ENCODE results near the gene DNAJC5. TPM values are rescaled to one million over a fixed set of nuclear protein-coding genes. Genes with fewer than 3 reads are reported as not detected.
"Not testable (repeated sequence)": the region's sequence is repeated elsewhere in the genome, so short reads cannot be mapped to it uniquely, and the experiment has no call there.

The DNAJC5 gene
- polyA plus RNA-seq, 6 donors from 2014 or later: 0.23 to 4.2 (median 3.3) TPM

GRCh38 chr20:63864545-63864977, 30.4 kb upstream of the DNAJC5 start:
- ATAC-seq (ENCODE audit: low read depth in 2 of 2): peak; percentile 0 to 6
- Mint-ChIP-seq H3K9me3 (no peaks in the 10 kb centered on the region), H3K36me3 (no peaks in the 10 kb centered on the region), H3K4me1 (peaks cover 23 to 49% (median 39%) of the 10 kb centered on the region in 3 donors), H3K27ac (peak overlapping the region; percentile 94 to 100 (median 98)), H3K27me3 (no peaks in the 10 kb centered on the region), H3K4me3 (peak overlapping the region; percentile 86 to 99 (median 98))
- DNase-seq: no peak

GRCh38 chr20:63864978-63865640, 29.8 kb upstream of the DNAJC5 start, which contains the start of gene TPD52L2:
Gene TPD52L2, plus strand, starts transcription at chr20:63865270. Its CDS starts 96 bp downstream, at chr20:63865366.
- peak within 1 kb of the TSS; percentile 86 to 99 (median 98) for H3K4me3 Mint-ChIP-seq
- no peaks in the 10 kb centered on the region for H3K36me3 Mint-ChIP-seq
- ATAC-seq (ENCODE audit: low read depth in 2 of 2) (peak; percentile 76 to 79), DNase-seq (peak; percentile 98)
- no peaks in the 10 kb centered on the region for H3K9me3 Mint-ChIP-seq
- no peaks in the 10 kb centered on the region for H3K27me3 Mint-ChIP-seq
- peak within 1 kb of the TSS; percentile 94 to 100 (median 98) for H3K27ac Mint-ChIP-seq
- peaks cover 23 to 44% (median 39%) of the 10 kb centered on the region in 3 donors for H3K4me1 Mint-ChIP-seq

- H3K27ac Mint-ChIP-seq; H3K27me3 Mint-ChIP-seq; H3K36me3 Mint-ChIP-seq; H3K9me3 Mint-ChIP-seq; ATAC-seq (ENCODE audit: low read depth in 2 of 2); DNase-seq: not testable (repeated sequence)
- H3K4me3 Mint-ChIP-seq: peak overlapping the region; percentile 41 to 99 (median 83)
- H3K4me1 Mint-ChIP-seq: peaks cover 19 to 40% (median 31%) of the 10 kb centered on the region in 3 donors
Observed at GRCh38 chr20:63867042-63867441, 27.9 kb upstream of the DNAJC5 start.

- Mint-ChIP-seq H3K27me3 (no peaks in the 10 kb centered on the region), H3K4me3 (peak overlapping the region in 1 of 8 donors; percentile 64), H3K36me3 (peaks cover 0 to 1% of the 10 kb centered on the region in 2 donors), H3K4me1 (peaks cover 14 to 36% (median 26%) of the 10 kb centered on the region in 3 donors), H3K9me3 (no peaks in the 10 kb centered on the region), H3K27ac (peak overlapping the region in 2 of 6 donors; percentile 43 to 51)
- DNase-seq: no peak
- ATAC-seq (ENCODE audit: low read depth in 2 of 2): no peak
Observed at GRCh38 chr20:63868264-63868663, 26.7 kb upstream of the DNAJC5 start.

GRCh38 chr20:63873477-63873971, 21.4 kb upstream of the DNAJC5 start:
- H3K4me3 Mint-ChIP-seq: no peak overlapping the region
- no peak overlapping the region for H3K27ac Mint-ChIP-seq
- H3K27me3 Mint-ChIP-seq: no peaks in the 10 kb centered on the region
- no peaks in the 10 kb centered on the region for H3K9me3 Mint-ChIP-seq
- peaks cover 0 to 6% (median 3%) of the 10 kb centered on the region in 3 donors for H3K4me1 Mint-ChIP-seq
- ATAC-seq (ENCODE audit: low read depth in 2 of 2) (no peak), DNase-seq (no peak)
- H3K36me3 Mint-ChIP-seq: peaks cover 6 to 17% of the 10 kb centered on the region in 2 donors

- ATAC-seq (ENCODE audit: low read depth in 2 of 2); H3K27ac Mint-ChIP-seq; H3K9me3 Mint-ChIP-seq; H3K4me3 Mint-ChIP-seq; H3K27me3 Mint-ChIP-seq; DNase-seq; H3K4me1 Mint-ChIP-seq: not testable (repeated sequence)
- H3K36me3 Mint-ChIP-seq: peaks cover 6 to 17% of the 10 kb centered on the region in 2 donors
Observed at GRCh38 chr20:63874241-63874640, 20.7 kb upstream of the DNAJC5 start.

- H3K4me3 Mint-ChIP-seq: no peak overlapping the region
- H3K27ac Mint-ChIP-seq: no peak overlapping the region
- peaks cover 0 to 6% (median 5%) of the 10 kb centered on the region in 3 donors for H3K4me1 Mint-ChIP-seq
- ATAC-seq (ENCODE audit: low read depth in 2 of 2) (no peak), DNase-seq (no peak)
- H3K9me3 Mint-ChIP-seq: no peaks in the 10 kb centered on the region
- no peaks in the 10 kb centered on the region for H3K27me3 Mint-ChIP-seq
- H3K36me3 Mint-ChIP-seq: peaks cover 6 to 17% of the 10 kb centered on the region in 2 donors
Observed at GRCh38 chr20:63876489-63877036, 18.4 kb upstream of the DNAJC5 start.

GRCh38 chr20:63877755-63878470, 17.0 kb upstream of the DNAJC5 start:
- H3K9me3 Mint-ChIP-seq: no peaks in the 10 kb centered on the region
- peaks cover 0 to 6% (median 5%) of the 10 kb centered on the region in 3 donors for H3K4me1 Mint-ChIP-seq
- no peak overlapping the region for H3K4me3 Mint-ChIP-seq
- no peak overlapping the region for H3K27ac Mint-ChIP-seq
- ATAC-seq (ENCODE audit: low read depth in 2 of 2): no peak
- no peak for DNase-seq
- no peaks in the 10 kb centered on the region for H3K27me3 Mint-ChIP-seq
- H3K36me3 Mint-ChIP-seq: peaks cover 6 to 17% of the 10 kb centered on the region in 2 donors

- no peak for DNase-seq
- peak overlapping the region in 1 of 6 donors; percentile 88 for H3K27ac Mint-ChIP-seq
- peaks cover 6 to 11% of the 10 kb centered on the region in 2 donors for H3K36me3 Mint-ChIP-seq
- ATAC-seq (ENCODE audit: low read depth in 2 of 2): no peak
- no peaks in the 10 kb centered on the region for H3K9me3 Mint-ChIP-seq
- peaks cover 0 to 5% (median 3%) of the 10 kb centered on the region in 3 donors for H3K4me1 Mint-ChIP-seq
- H3K27me3 Mint-ChIP-seq: no peaks in the 10 kb centered on the region
- H3K4me3 Mint-ChIP-seq: no peak overlapping the region
Observed at GRCh38 chr20:63878899-63879663, 15.8 kb upstream of the DNAJC5 start.

GRCh38 chr20:63880901-63881300, 14.0 kb upstream of the DNAJC5 start:
- H3K27me3 Mint-ChIP-seq; H3K4me1 Mint-ChIP-seq; ATAC-seq (ENCODE audit: low read depth in 2 of 2); H3K4me3 Mint-ChIP-seq; H3K36me3 Mint-ChIP-seq; H3K27ac Mint-ChIP-seq; H3K9me3 Mint-ChIP-seq; DNase-seq: not testable (repeated sequence)

GRCh38 chr20:63881451-63882226, 13.3 kb upstream of the DNAJC5 start:
- Mint-ChIP-seq H3K27me3 (no peaks in the 10 kb centered on the region), H3K4me1 (peaks cover 0 to 5% (median 0%) of the 10 kb centered on the region in 3 donors), H3K27ac (no peak overlapping the region), H3K9me3 (no peaks in the 10 kb centered on the region), H3K4me3 (no peak overlapping the region), H3K36me3 (no peaks in the 10 kb centered on the region)
- DNase-seq (no peak), ATAC-seq (ENCODE audit: low read depth in 2 of 2) (no peak)
